PC-3 (cell line): ENCODE results near the gene ELAC2. TPM values are rescaled to one million over a fixed set of nuclear protein-coding genes. Genes with fewer than 3 reads are reported as not detected.

ENCODE experiments used
- ATAC-seq: fragments of 200-7000 bp; cut with Tn5 transposase; 2 replicates; pipeline ENCODE4 v1.9.1; 2020; ENCODE audit warnings: mild to moderate bottlenecking, moderate library complexity
- BruUV-seq: library from RNA; stranded (reverse); fragments of 400-500 nt; replicated peaks from 2 replicates; lab custom pipeline; 2021; lab: Mats Ljungman, UMichigan
- CTCF ChIA-PET: fragments of 300-600 bp; sonication (Branson Sonifier 250); formaldehyde crosslinking; loops from one replicate; lab custom pipeline; 2022; ENCODE audit warnings: antibody characterized with exemption; lab: Charles Lee
- POLR2A ChIA-PET: fragments of 300-600 bp; sonication (Branson Sonifier 250); formaldehyde crosslinking; loops from one replicate; lab custom pipeline; 2022; ENCODE audit warnings: antibody characterized with exemption; ENCODE audit not compliant: unreplicated experiment; lab: Charles Lee
- DNase-seq: peaks from one replicate; pipeline ENCODE4 v3.0.0-alpha.2; 2015
- H2AFZ ChIP-seq: fragments of 300-600 bp; sonication (generic); 2 replicates; pipeline ENCODE4 v1.6.0; 2016; ENCODE audit warnings: antibody characterized with exemption, low read length
- H3F3A ChIP-seq: fragments of 300-600 bp; sonication (generic); one replicate; pipeline ENCODE4 v1.6.0; 2017; ENCODE audit warnings: antibody characterized with exemption, low read length, control low read depth, mild to moderate bottlenecking; ENCODE audit not compliant: unreplicated experiment
- H3K27ac ChIP-seq: fragments of 300-600 bp; sonication (generic); 2 replicates; pipeline ENCODE4 v1.5.1; 2016; ENCODE audit warnings: mild to moderate bottlenecking, low read length
- H3K27me3 ChIP-seq: fragments of 300-600 bp; sonication (generic); 2 replicates; pipeline ENCODE4 v1.6.1; 2016; ENCODE audit warnings: low read length, mixed read lengths
- H3K36me3 ChIP-seq: fragments of 300-600 bp; sonication (generic); 2 replicates; pipeline ENCODE4 v1.6.1; 2016; ENCODE audit warnings: low read depth, mixed run types, low read length, mixed read lengths
- H3K4me1 ChIP-seq: fragments of 300-600 bp; sonication (generic); 2 replicates; pipeline ENCODE4 v1.5.1; 2016; ENCODE audit warnings: low read length; ENCODE audit not compliant: insufficient read depth
- H3K4me2 ChIP-seq: fragments of 300-600 bp; sonication (generic); 2 replicates; pipeline ENCODE4 v1.6.0; 2016; ENCODE audit warnings: low read length
- H3K4me3 ChIP-seq: fragments of 300-600 bp; sonication (generic); 2 replicates; pipeline ENCODE4 v1.5.1; 2016; ENCODE audit warnings: mild to moderate bottlenecking, low read length, mixed read lengths
- H3K79me2 ChIP-seq: fragments of 300-600 bp; sonication (generic); 2 replicates; pipeline ENCODE4 v1.6.1; 2017; ENCODE audit warnings: low read length, mixed read lengths
- H3K9ac ChIP-seq: fragments of 300-600 bp; sonication (generic); 2 replicates; pipeline ENCODE4 v1.6.0; 2016; ENCODE audit warnings: mild to moderate bottlenecking, low read length
- H3K9me2 ChIP-seq: fragments of 300-600 bp; sonication (generic); replicated peaks from 2 replicates; pipeline ENCODE4 v1.6.1; 2016; ENCODE audit warnings: mixed run types, low read length, mixed read lengths
- H3K9me3 ChIP-seq: fragments of 300-600 bp; sonication (generic); 2 replicates; pipeline ENCODE4 v1.6.1; 2016; ENCODE audit warnings: low read length, mixed read lengths
- H4K20me1 ChIP-seq: fragments of 300-600 bp; sonication (generic); 2 replicates; pipeline ENCODE4 v1.6.1; 2016; ENCODE audit warnings: low read length, mixed read lengths
- EZH2 ChIP-seq: fragments of 300-600 bp; sonication (generic); IDR thresholded peaks from one replicate; pipeline ENCODE4 v1.6.1; 2017; ENCODE audit warnings: antibody characterized with exemption, mild to moderate bottlenecking, low read length; ENCODE audit not compliant: unreplicated experiment
- EZH2phosphoT487 ChIP-seq: fragments of 300-600 bp; sonication (generic); IDR thresholded peaks from 2 replicates; pipeline ENCODE4 v1.6.1; 2018; ENCODE audit warnings: mild to moderate bottlenecking, antibody characterized with exemption, low read length, borderline replicate concordance
- intact Hi-C: fragments of 100-400 bp; cut with micrococcal nuclease; formaldehyde crosslinking; loops from 2 replicates; pipeline ENCODE4 v1.9.0; 2023
- total RNA-seq: library from RNA; depleted of rRNA; stranded (reverse); fragments of >200 nt; gene quantifications from 2 replicates; pipeline ENCODE4 v1.2.3, GENCODE V29; 2014
- TF ChIP-seq, protein P1 (sequence below): fragments of 300-600 bp; sonication (generic); conservative IDR thresholded peaks from 2 replicates; pipeline ENCODE4 v1.5.1; 2017; ENCODE audit warnings: antibody characterized with exemption, low read depth, mild to moderate bottlenecking, low read length

Gene ELAC2
- total RNA-seq, 1 experiment from 2014 or later: 270 TPM

DNA sequence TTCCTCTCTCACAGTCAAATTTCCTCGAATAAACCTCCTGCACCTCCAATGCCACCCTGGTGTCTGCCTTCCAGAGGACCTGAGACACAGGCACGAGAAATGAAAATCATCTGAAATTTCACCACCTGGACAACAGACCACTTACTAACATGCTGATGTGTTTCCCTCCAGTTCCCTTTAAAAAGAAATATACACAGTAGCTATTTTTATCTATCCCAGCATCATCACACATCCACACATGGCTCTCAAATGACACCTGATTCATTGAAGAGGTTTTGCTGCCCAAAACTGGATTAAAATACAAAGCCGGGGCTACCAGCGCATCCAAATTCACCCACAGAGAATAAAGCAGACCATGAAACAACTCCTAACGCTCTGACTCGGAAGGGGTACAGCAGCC is 13.9 kb downstream of the ELAC2 start:
- H3K4me1 ChIP-seq: peaks cover 9% of the 10 kb centered on the region; the same call in 1 of the 2 replicates
- BruUV-seq: no TSS peak
- no peak overlapping the region for H3K9ac ChIP-seq
- H3K27ac ChIP-seq: no peak overlapping the region
- H3K4me3 ChIP-seq: no peak overlapping the region
- no peaks in the 10 kb centered on the region for H3K9me3 ChIP-seq
- no peak overlapping the region for H2AFZ ChIP-seq
- H3K36me3 ChIP-seq: peaks cover 69% of the 10 kb centered on the region
- ATAC-seq: no peak
- intact Hi-C loops: loop anchor here (2.0 to 5.0 kb wide), 3 partner anchors 75 to 822 kb away; no protein-coding TSS in a partner anchor
- H3K4me2 ChIP-seq: no peak overlapping the region
- no peaks in the 10 kb centered on the region for H3K79me2 ChIP-seq
- ChIA-PET POLR2A (no interaction called here), CTCF (no interaction called here)
- no peak for DNase-seq
- H4K20me1 ChIP-seq: 0 out of 2 replicates have a peak, but pooled peaks cover 13% of the 10 kb centered on the region
- H3K9me2 ChIP-seq: no peaks in the 10 kb centered on the region
- no peaks in the 10 kb centered on the region for H3F3A ChIP-seq
- TF ChIP-seq EZH2 (no peak), EZH2phosphoT487 (no peak)
- TF ChIP-seq, protein P1, sequence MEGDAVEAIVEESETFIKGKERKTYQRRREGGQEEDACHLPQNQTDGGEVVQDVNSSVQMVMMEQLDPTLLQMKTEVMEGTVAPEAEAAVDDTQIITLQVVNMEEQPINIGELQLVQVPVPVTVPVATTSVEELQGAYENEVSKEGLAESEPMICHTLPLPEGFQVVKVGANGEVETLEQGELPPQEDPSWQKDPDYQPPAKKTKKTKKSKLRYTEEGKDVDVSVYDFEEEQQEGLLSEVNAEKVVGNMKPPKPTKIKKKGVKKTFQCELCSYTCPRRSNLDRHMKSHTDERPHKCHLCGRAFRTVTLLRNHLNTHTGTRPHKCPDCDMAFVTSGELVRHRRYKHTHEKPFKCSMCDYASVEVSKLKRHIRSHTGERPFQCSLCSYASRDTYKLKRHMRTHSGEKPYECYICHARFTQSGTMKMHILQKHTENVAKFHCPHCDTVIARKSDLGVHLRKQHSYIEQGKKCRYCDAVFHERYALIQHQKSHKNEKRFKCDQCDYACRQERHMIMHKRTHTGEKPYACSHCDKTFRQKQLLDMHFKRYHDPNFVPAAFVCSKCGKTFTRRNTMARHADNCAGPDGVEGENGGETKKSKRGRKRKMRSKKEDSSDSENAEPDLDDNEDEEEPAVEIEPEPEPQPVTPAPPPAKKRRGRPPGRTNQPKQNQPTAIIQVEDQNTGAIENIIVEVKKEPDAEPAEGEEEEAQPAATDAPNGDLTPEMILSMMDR: no peak
- H3K27me3 ChIP-seq: no peaks in the 10 kb centered on the region

DNA sequence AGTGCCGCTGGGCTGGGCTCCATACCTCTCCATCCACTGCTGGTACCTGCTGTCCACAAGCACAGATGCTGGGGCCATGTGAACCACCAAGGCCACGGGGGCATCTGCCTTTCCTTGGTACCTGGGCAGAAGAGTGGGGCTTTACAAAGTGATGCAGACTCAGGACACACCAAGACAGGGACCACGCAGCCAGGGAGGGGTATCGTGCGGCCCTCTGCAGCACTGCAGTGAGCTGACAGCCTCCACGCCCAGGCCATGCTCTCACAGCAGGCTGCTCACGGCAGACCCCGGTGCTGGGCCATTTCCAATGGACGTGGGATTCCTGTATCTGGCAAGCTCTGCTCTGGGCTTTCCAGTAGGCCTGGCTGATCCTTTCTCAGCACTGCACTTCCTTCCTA is 14.4 kb downstream of the ELAC2 start:
- Histone ChIP-seq H3K4me1 (peaks cover 9% of the 10 kb centered on the region; the same call in 1 of the 2 replicates), H3K36me3 (peaks cover 71% of the 10 kb centered on the region), H3K9me2 (no peaks in the 10 kb centered on the region), H3K27me3 (no peaks in the 10 kb centered on the region), H3K9me3 (no peaks in the 10 kb centered on the region), H3K27ac (no peak overlapping the region), H3K4me2 (no peak overlapping the region), H3K79me2 (no peaks in the 10 kb centered on the region), H2AFZ (no peak overlapping the region), H3K4me3 (no peak overlapping the region), H4K20me1 (0 out of 2 replicates have a peak, but pooled peaks cover 13% of the 10 kb centered on the region), H3K9ac (no peak overlapping the region), H3F3A (no peaks in the 10 kb centered on the region)
- intact Hi-C loops: loop anchor here (2.0 to 5.0 kb wide), 3 partner anchors 75 to 821 kb away; no protein-coding TSS in a partner anchor
- ATAC-seq (no peak), DNase-seq (no peak)
- TF ChIP-seq, protein P1: no peak; the same call in 1 of the 2 replicates
- TF ChIP-seq EZH2phosphoT487 (no peak), EZH2 (no peak)
- ChIA-PET POLR2A (no interaction called here), CTCF (no interaction called here)
- no TSS peak for BruUV-seq

DNA sequence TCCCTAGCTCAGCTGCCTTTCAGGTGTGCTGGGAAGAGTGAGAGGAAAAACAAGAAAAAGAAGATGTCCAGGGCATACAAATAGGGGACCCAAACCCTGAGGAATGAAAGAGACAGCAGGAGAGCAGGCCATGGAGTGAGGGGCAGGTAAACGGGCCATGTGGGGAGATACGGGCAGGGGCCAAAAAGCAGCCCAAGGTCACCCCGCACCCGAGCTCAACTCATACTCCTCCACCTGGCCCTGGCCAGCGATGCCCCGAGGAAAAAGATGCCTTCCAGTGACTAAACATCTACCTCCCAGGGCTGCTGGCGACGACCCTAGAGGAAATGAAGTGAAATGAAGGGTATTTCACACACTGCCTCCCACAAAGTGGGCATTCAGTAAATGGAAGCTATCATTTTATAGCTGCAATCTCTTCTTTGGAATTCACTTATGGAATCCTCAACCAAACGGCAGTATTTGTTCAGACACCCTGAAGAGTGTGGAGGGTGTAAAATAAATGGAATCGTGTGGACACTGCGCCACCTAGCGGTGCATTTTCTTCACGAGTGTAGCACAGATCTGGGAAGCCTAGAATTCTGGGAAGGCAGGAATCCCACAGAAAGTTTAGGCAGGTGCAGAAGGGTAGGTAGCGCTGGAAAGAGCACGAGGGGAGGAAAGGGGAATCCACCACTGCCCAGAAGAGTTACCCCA is 14.9 kb downstream of the ELAC2 start:
- Histone ChIP-seq H2AFZ (no peak overlapping the region), H3K27me3 (no peaks in the 10 kb centered on the region), H3K9ac (no peak overlapping the region), H3K4me2 (no peak overlapping the region), H3K27ac (no peak overlapping the region), H3K9me2 (no peaks in the 10 kb centered on the region), H3K79me2 (no peaks in the 10 kb centered on the region), H3F3A (no peaks in the 10 kb centered on the region), H3K4me3 (no peak overlapping the region), H3K36me3 (peaks cover 75% of the 10 kb centered on the region), H3K9me3 (no peaks in the 10 kb centered on the region), H3K4me1 (peaks cover 9% of the 10 kb centered on the region; the same call in 1 of the 2 replicates), H4K20me1 (0 out of 2 replicates have a peak, but pooled peaks cover 13% of the 10 kb centered on the region)
- no TSS peak for BruUV-seq
- intact Hi-C loops: loop anchor here (2.0 to 5.0 kb wide), 3 partner anchors 74 to 821 kb away; no protein-coding TSS in a partner anchor
- peak; percentile 83 for DNase-seq
- ChIA-PET POLR2A (no interaction called here), CTCF (no interaction called here)
- TF ChIP-seq EZH2phosphoT487: no peak
- TF ChIP-seq, protein P1: peak; percentile 98
- ATAC-seq: peak; percentile 83
